GM12864 (cell line): ENCODE results near the gene ZNF732.
"Not testable (repeated sequence)": the region's sequence is repeated elsewhere in the genome, so short reads cannot be mapped to it uniquely, and the experiment has no call there.

Source experiments
- DNase-seq: peaks from one replicate; pipeline ENCODE4 v3.0.0-alpha.2; 2011; ENCODE audit warnings: low read depth
- H3K4me3 ChIP-seq: 2 replicates; pipeline ENCODE4 v1.5.1; 2011; ENCODE audit warnings: mild to moderate bottlenecking, low read depth, low read length, control low read depth
- TF ChIP-seq, protein P1 (sequence below): IDR thresholded peaks from 2 replicates; pipeline ENCODE4 v1.5.1; 2011; ENCODE audit warnings: low read depth, mild to moderate bottlenecking, moderate library complexity, low read length, control low read depth, inconsistent platforms; ENCODE audit errors: missing control alignments

ZNF732 gene

GRCh38 chr4:302381-302780, 2.9 kb downstream of the ZNF732 start:
- TF ChIP-seq, protein P1, sequence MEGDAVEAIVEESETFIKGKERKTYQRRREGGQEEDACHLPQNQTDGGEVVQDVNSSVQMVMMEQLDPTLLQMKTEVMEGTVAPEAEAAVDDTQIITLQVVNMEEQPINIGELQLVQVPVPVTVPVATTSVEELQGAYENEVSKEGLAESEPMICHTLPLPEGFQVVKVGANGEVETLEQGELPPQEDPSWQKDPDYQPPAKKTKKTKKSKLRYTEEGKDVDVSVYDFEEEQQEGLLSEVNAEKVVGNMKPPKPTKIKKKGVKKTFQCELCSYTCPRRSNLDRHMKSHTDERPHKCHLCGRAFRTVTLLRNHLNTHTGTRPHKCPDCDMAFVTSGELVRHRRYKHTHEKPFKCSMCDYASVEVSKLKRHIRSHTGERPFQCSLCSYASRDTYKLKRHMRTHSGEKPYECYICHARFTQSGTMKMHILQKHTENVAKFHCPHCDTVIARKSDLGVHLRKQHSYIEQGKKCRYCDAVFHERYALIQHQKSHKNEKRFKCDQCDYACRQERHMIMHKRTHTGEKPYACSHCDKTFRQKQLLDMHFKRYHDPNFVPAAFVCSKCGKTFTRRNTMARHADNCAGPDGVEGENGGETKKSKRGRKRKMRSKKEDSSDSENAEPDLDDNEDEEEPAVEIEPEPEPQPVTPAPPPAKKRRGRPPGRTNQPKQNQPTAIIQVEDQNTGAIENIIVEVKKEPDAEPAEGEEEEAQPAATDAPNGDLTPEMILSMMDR = no peak
- H3K4me3 ChIP-seq = no peak overlapping the region
- DNase-seq = no peak

GRCh38 chr4:294732-295131, 10.5 kb downstream of the ZNF732 start:
- TF ChIP-seq, protein P1 = no peak
- no peak overlapping the region for H3K4me3 ChIP-seq
- no peak for DNase-seq

DNA sequence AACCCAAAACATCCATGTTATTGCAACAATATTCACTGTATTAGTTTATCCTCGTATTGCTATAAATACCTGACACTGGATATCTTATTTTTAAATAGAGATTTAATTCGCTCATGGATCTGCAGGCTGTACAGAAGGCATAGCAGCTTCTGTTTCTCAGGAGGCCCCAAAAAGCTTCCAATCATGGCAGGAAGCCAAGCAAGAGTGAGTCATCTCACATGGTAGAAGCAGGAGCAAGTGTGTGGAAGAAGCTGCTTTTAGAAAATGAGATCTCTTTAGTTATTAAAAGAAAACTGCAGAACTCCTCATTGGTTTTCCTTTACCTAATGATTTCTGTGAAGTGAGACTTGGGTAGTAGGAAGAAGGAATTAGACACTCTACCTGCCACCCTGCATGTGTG, 16.4 kb downstream of the ZNF732 start:
- TF ChIP-seq, protein P1 = no peak
- DNase-seq = no peak
- no peak overlapping the region for H3K4me3 ChIP-seq

DNA sequence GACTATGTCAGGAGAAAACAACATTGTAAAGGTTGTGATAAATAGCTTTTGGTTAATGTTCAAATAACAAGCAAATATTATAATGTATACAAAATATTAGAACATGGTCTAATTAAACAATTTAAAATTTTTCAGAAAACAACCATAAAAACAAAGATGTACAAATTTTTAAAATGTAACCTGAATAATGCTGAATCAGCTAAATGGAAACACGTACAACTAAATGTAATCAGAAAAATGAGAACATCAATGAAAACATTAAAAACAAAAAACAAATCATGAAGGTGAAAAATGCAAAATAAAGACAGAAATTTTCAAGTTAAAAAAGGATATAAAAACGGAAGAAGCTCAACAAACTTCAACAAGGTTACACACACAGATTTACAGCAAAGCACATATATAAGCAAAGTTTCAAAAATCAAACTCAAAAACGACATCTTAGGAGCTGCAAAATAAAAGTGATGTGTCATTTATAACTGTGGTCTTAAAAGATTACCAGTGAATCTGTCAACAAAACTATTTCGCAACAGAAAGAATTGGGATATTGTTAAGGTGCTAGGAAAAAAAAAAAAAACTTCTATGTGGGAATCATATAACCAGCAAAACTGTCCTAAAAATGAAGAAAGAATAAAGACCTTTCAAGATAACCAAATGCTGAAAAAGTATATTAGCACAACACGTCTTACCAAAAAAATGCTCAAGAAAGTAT, 31.8 kb downstream of the ZNF732 start:
- TF ChIP-seq, protein P1 = no peak
- H3K4me3 ChIP-seq = no peak overlapping the region
- DNase-seq = no peak

DNA sequence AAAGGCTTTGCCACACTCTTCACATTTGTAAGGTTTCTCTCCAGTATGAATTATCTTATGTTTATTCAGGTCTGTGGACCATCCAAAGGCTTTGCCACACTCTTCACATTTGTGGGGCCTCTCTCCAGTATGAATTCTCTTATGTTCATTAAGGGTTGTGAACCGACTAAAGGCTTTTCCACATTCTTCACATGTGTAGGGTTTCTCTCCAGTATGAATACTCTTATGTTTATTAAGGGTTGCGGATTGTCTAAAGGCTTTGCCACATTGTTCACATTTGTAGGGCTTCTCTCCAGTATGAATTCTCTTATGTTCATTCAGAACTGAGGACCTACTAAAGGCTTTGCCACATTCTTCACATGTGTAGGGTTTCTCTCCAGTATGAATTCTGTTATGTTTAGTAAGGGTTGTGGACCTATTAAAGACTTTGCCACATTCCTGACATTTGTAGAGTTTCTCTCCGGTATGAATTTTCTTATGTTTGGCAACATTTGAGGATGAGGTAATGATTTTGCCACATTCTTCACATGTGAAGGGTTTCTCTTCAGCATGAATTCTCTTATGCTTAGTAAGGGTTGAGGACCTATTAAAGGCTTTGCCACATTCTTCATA, 33.7 kb downstream of the ZNF732 start:
- TF ChIP-seq, protein P1 = no peak
- no peak overlapping the region for H3K4me3 ChIP-seq
- no peak for DNase-seq

DNA sequence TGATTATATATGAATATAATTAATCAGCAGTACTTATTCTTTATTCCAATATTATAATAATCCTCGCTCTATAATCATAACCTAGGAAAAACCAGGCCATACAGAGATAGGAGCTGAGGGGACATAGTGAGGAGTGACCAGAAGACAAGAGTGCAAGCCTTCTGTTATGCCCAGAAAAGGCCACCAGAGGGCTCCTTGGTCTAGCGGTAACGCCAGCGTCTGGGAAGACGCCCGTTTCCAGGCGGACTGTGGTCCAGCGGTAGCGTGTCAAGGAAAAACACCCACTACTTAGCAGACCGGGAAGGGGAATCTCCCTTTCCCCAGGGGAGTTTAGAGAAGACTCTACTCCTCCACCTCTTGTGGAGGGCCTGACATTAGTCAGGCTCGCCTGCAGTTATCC, 46.0 kb downstream of the ZNF732 start:
- DNase-seq, H3K4me3 ChIP-seq: not testable (repeated sequence)
- TF ChIP-seq, protein P1 = peak; percentile 13

- H3K4me3 ChIP-seq = no peak overlapping the region
- no peak for DNase-seq
- TF ChIP-seq, protein P1 = no peak
These were observed 48.8 kb downstream of the ZNF732 start for GRCh38 chr4:256492-256891.
